ENCODE results near the gene TRIM10.
"Not testable (repeated sequence)": the region's sequence is repeated elsewhere in the genome, so short reads cannot be mapped to it uniquely, and the experiment has no call there.

The TRIM10 gene

GRCh38 chr6:30171677-30172471 is 10.9 kb upstream of the TRIM10 start:
- DNase-seq = no peak

- DNase-seq = no peak
These were observed 8.9 kb upstream of the TRIM10 start for GRCh38 chr6:30169658-30170614.

GRCh38 chr6:30168741-30169140 is 7.7 kb upstream of the TRIM10 start:
- DNase-seq = no peak

- no peak for DNase-seq
These were observed 6.1 kb upstream of the TRIM10 start for GRCh38 chr6:30167101-30167500.

GRCh38 chr6:30165238-30165637 is 4.2 kb upstream of the TRIM10 start:
- not testable (repeated sequence) for DNase-seq

GRCh38 chr6:30164714-30165113 is 3.7 kb upstream of the TRIM10 start:
- no peak for DNase-seq

GRCh38 chr6:30163918-30164654 is 3.1 kb upstream of the TRIM10 start:
- DNase-seq = no peak

- DNase-seq = no peak
These were observed 2.3 kb upstream of the TRIM10 start, which contains the start of gene TRIM15 for GRCh38 chr6:30163090-30163917. TSS of gene TRIM15 (plus strand) at chr6:30163546. CDS start at chr6:30163685, 139 bp downstream.

- no peak for DNase-seq
These were observed 1.5 kb upstream of the TRIM10 start for GRCh38 chr6:30162265-30163089.

GRCh38 chr6:30160008-30160784 is 815 bp downstream of the TRIM10 start:
- no peak for DNase-seq

- DNase-seq = no peak
These were observed 2.5 kb downstream of the TRIM10 start for GRCh38 chr6:30158475-30159040.

- DNase-seq = no peak
These were observed 3.0 kb downstream of the TRIM10 start for GRCh38 chr6:30157999-30158398.

- DNase-seq = no peak
These were observed 3.4 kb downstream of the TRIM10 start for GRCh38 chr6:30157581-30157980.

- no peak for DNase-seq
These were observed 4.2 kb downstream of the TRIM10 start for GRCh38 chr6:30156774-30157173.

GRCh38 chr6:30156262-30156599 is 4.8 kb downstream of the TRIM10 start:
- no peak for DNase-seq

GRCh38 chr6:30155520-30156261 is 5.3 kb downstream of the TRIM10 start:
- DNase-seq = no peak

- DNase-seq = no peak
These were observed 6.1 kb downstream of the TRIM10 start for GRCh38 chr6:30154709-30155519.

- no peak for DNase-seq
These were observed 7.0 kb downstream of the TRIM10 start for GRCh38 chr6:30154061-30154460.

Data from NCI-H774 (cell line).